Keratinocyte (primary cell): ENCODE measurements around the gene ALDH1L1.

ENCODE experiments used
- EZH2 ChIP-seq: IDR thresholded peaks from one replicate; pipeline ENCODE4 v1.6.1; 2012; ENCODE audit warnings: inconsistent platforms, mild to moderate bottlenecking, low read length, moderate library complexity
- TF ChIP-seq, protein P1 (sequence below), 3 experiments: IDR thresholded peaks in 1 of 3; conservative IDR thresholded peaks in 1 of 3; optimal IDR thresholded peaks in 1 of 3; 2 replicates in 2 of 3; 3 replicates in 1 of 3; pipeline versions ENCODE3 to v1.5.1; 2011; ENCODE audit warnings: low read length in 3 of 3, mild to moderate bottlenecking in 3 of 3, moderate library complexity in 2 of 3, control low read depth in 1 of 3, inconsistent platforms in 1 of 3; ENCODE audit not compliant: insufficient read depth in 2 of 3; ENCODE audit errors: extremely low read depth in 1 of 3

DNA sequence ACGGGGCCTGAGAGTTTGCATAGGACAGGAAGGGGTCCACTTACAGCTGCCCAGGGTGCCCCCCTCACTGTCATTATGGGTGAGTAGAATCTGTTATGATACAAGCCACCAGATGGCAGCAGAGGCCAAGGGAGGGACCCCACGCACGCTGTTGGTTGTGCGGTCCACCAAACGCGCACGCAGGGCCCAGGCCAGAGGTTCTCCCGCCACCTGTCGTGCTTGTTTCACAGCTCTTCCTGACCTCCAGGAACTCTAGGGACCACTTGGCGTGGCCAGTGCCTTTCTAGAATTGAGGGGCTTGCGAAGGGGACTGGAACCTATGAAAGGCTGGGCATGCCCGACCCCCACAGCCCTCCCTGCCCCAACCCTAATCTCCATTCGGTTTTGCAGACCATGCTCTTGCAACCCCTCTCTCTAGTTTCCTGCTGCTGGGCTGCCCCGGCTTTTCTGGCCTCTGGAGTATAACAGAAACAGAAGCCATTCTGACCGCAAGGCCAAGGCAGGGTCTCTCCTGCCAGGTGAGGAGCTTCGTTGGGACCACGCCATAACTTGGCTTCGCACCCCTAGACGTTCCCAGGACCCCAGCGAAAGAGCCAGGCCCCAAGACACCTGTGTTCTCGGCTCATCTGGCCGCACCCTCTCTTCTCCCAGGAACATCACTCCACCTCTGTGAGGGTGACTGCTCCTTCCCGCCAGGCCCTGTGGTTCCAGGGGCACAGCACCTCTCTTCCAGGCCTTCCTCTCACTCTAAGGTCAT lies 46.0 kb downstream of the ALDH1L1 start:
- TF ChIP-seq, protein P1, sequence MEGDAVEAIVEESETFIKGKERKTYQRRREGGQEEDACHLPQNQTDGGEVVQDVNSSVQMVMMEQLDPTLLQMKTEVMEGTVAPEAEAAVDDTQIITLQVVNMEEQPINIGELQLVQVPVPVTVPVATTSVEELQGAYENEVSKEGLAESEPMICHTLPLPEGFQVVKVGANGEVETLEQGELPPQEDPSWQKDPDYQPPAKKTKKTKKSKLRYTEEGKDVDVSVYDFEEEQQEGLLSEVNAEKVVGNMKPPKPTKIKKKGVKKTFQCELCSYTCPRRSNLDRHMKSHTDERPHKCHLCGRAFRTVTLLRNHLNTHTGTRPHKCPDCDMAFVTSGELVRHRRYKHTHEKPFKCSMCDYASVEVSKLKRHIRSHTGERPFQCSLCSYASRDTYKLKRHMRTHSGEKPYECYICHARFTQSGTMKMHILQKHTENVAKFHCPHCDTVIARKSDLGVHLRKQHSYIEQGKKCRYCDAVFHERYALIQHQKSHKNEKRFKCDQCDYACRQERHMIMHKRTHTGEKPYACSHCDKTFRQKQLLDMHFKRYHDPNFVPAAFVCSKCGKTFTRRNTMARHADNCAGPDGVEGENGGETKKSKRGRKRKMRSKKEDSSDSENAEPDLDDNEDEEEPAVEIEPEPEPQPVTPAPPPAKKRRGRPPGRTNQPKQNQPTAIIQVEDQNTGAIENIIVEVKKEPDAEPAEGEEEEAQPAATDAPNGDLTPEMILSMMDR (optimal IDR thresholded peaks at IDR 0.05 in 1 of 3, IDR thresholded peaks at IDR 0.05 in 1 of 3, conservative IDR thresholded peaks at IDR 0.05 in 1 of 3; ENCODE audit: extremely low read depth in 1 of 3, insufficient read depth in 2 of 3, low read length in 3 of 3): peak; percentile 65 to 91 (median 86)
- no peak for TF ChIP-seq EZH2
